RCC 7860 (cell line): ENCODE results near the gene CACNA1H.
A peak's percentile ranks its signal among the peaks of the same experiment; 100 is the strongest.

ENCODE experiments used
- DNase-seq: peaks from one replicate; pipeline ENCODE4 v3.0.0-alpha.2; 2015; ENCODE audit warnings: low spot score
- FAIRE-seq: peaks from 2 replicates; lab custom pipeline; 2012; peaks lifted over from hg19 to GRCh38; lab: Jason Lieb, UNC

The CACNA1H gene

GRCh38 chr16:1152651-1153259, at the start of gene CACNA1H:
Gene CACNA1H (plus strand): TSS chr16:1153106. CDS start chr16:1153738, 632 bp downstream.
- FAIRE-seq (no peak), DNase-seq (no peak)

GRCh38 chr16:1103636-1103980, 49.3 kb upstream of the CACNA1H start:
- no peak for FAIRE-seq
- DNase-seq = no peak

GRCh38 chr16:1105888-1106620, 46.9 kb upstream of the CACNA1H start:
- DNase-seq (peak; percentile 24), FAIRE-seq (no peak)

GRCh38 chr16:1106659-1107058, 46.2 kb upstream of the CACNA1H start:
- DNase-seq (no peak), FAIRE-seq (no peak)

GRCh38 chr16:1107141-1107540, 45.8 kb upstream of the CACNA1H start:
- FAIRE-seq (no peak), DNase-seq (no peak)

GRCh38 chr16:1107731-1108130, 45.2 kb upstream of the CACNA1H start:
- FAIRE-seq (no peak), DNase-seq (no peak)

GRCh38 chr16:1108299-1109252, 44.3 kb upstream of the CACNA1H start:
- peak; percentile 8 for DNase-seq
- FAIRE-seq = no peak

GRCh38 chr16:1109648-1110047, 43.3 kb upstream of the CACNA1H start:
- FAIRE-seq (no peak), DNase-seq (no peak)

- FAIRE-seq = no peak
- no peak for DNase-seq
These were observed 40.3 kb upstream of the CACNA1H start for GRCh38 chr16:1112506-1113184.

- DNase-seq = no peak
- no peak for FAIRE-seq
These were observed 39.4 kb upstream of the CACNA1H start for GRCh38 chr16:1113489-1113888.

GRCh38 chr16:1113889-1114526, 38.9 kb upstream of the CACNA1H start:
- DNase-seq = no peak
- no peak for FAIRE-seq

GRCh38 chr16:1116693-1117077, 36.2 kb upstream of the CACNA1H start:
- FAIRE-seq (no peak), DNase-seq (no peak)

GRCh38 chr16:1117176-1117900, 35.6 kb upstream of the CACNA1H start:
- FAIRE-seq (no peak), DNase-seq (no peak)

- DNase-seq = no peak
- no peak for FAIRE-seq
These were observed 35.0 kb upstream of the CACNA1H start for GRCh38 chr16:1117926-1118325.

- DNase-seq (no peak), FAIRE-seq (no peak)
These were observed 33.8 kb upstream of the CACNA1H start for GRCh38 chr16:1119129-1119528.

- DNase-seq (peak; percentile 24), FAIRE-seq (no peak)
These were observed 32.9 kb upstream of the CACNA1H start for GRCh38 chr16:1119766-1120576.

GRCh38 chr16:1120577-1120941, 32.3 kb upstream of the CACNA1H start:
- FAIRE-seq (no peak), DNase-seq (no peak)

- DNase-seq = no peak
- FAIRE-seq = no peak
These were observed 31.9 kb upstream of the CACNA1H start for GRCh38 chr16:1121009-1121408.
